Activated CD8-positive, alpha-beta memory T cell treated with anti-CD3 and anti-CD28 coated beads, Interleukin-2, amount 10 ng/mL, durations not matched to agents 7 days and 5 days (primary cell): ENCODE measurements around the gene ORC5. TPM values are rescaled to one million over a fixed set of nuclear protein-coding genes. Genes with fewer than 3 reads are reported as not detected.
A peak's percentile ranks its signal among the peaks of the same experiment; 100 is the strongest.
"Not testable (repeated sequence)": the region's sequence is repeated elsewhere in the genome, so short reads cannot be mapped to it uniquely, and the experiment has no call there.

ENCODE experiments used
- ATAC-seq: fragments of 150-1000 bp; cut with Tn5 transposase; one replicate; pipeline ENCODE4 v1.10.0; 2021; ENCODE audit warnings: moderate library complexity
- CTCF ChIA-PET: fragments of 350-600 bp; sonication (Branson Sonifier 250); formaldehyde crosslinking; loops from one replicate; lab custom pipeline; 2021; ENCODE audit warnings: antibody characterized with exemption; lab: Charles Lee
- DNase-seq: peaks from one replicate; pipeline ENCODE4 v3.0.0-alpha.2; 2020
- H3K27ac Mint-ChIP-seq: one replicate; pipeline ENCODE4 v1.8.0; 2021; ENCODE audit warnings: mild to moderate bottlenecking, mixed read lengths
- H3K27me3 Mint-ChIP-seq: one replicate; pipeline ENCODE4 v1.8.0; 2021; ENCODE audit warnings: mixed read lengths
- H3K36me3 Mint-ChIP-seq: one replicate; pipeline ENCODE4 v1.8.0; 2021; ENCODE audit warnings: mild to moderate bottlenecking, mixed read lengths
- H3K4me1 Mint-ChIP-seq: one replicate; pipeline ENCODE4 v1.8.0; 2021; ENCODE audit warnings: mixed read lengths
- H3K4me3 Mint-ChIP-seq: one replicate; pipeline ENCODE4 v1.8.0; 2021; ENCODE audit warnings: mild to moderate bottlenecking, moderate library complexity, mixed read lengths
- H3K9me3 Mint-ChIP-seq: one replicate; pipeline ENCODE4 v1.8.0; 2022; ENCODE audit warnings: low read depth, mixed read lengths
- total RNA-seq, 2 experiments: library from RNA; stranded (reverse); gene quantifications; one replicate each; pipeline ENCODE4 v1.2.3, GENCODE V29; 2021

Gene ORC5
- total RNA-seq, result 10 to 100 TPM; 22.0 to 24.9 TPM

DNA sequence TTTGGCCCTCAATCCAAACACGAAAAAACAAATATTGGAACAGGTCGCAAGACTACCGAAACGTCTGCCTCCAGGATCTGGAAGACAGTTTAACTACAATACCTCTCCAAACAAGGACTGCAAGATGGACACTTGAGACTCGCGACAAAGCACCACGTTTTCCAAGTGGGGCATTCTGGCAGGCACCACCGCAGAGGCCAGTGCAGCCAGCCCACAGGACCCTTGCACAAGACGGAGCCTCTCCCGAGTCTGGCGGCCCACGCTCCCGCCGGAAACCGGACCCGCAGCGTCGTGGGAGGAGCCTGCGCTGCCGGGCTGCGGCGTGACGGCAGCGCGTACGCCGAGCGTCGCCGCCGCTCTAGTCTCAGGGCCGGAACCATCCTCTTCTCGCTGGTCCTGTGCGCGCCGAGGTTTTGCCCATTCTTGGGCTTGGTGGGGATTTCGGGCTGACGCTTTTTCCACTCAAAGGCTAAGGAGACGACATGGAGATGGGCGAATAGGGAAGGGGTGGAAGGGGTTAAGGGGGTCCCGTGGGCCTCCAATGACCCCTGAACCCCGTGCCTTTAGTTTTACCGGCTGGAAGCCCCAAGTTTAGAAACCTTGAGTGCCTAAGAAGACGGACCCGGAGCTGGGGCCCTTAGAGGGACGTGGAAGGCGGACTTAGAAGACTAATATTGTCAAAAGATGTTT is at the start of gene ORC5:
Gene ORC5, minus strand, starts transcription at position 283 of the 690 bp plus-strand sequence. Its CDS starts 109 bp downstream, at position 174.
- DNase-seq (peak; percentile 81), ATAC-seq (peak; percentile 98)
- Mint-ChIP-seq H3K4me3 (peak within 1 kb of the TSS; percentile 92), H3K27ac (peak within 1 kb of the TSS; percentile 93), H3K9me3 (no peaks in the 10 kb centered on the region), H3K27me3 (peaks cover 10% of the 10 kb centered on the region), H3K4me1 (peaks cover 32% of the 10 kb centered on the region), H3K36me3 (peaks cover 13% of the 10 kb centered on the region)
- CTCF ChIA-PET, result interaction anchor here (0.6 to 0.9 kb wide), 3 partner anchors 23 to 712 kb away, joined by 3 to 6 read pairs (median 4); no protein-coding TSS in a partner anchor

DNA sequence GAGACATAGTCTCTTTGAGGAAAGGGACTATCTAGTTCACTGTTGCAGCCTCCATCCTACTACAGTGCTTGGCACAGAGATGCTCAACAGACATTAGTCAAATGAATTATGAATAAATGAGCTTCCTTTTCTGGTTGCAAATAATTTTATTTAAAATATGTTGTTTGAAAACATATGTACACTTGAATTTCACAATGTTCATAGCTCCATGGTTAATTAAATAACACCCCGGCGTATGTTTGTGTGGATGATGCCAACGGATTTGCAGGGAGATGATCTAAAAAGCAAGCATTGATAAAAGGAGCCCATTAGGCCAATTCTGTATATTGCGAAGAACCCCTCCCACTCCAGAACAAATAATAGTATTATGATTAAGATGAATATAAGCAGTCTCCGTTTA is 47.8 kb upstream of the ORC5 start:
- no peak for DNase-seq
- Mint-ChIP-seq H3K36me3 (no peaks in the 10 kb centered on the region), H3K9me3 (no peaks in the 10 kb centered on the region), H3K4me3 (no peak overlapping the region), H3K27ac (no peak overlapping the region), H3K4me1 (no peaks in the 10 kb centered on the region), H3K27me3 (peaks cover 6% of the 10 kb centered on the region)
- CTCF ChIA-PET, result no interaction called here
- ATAC-seq, result no peak

DNA sequence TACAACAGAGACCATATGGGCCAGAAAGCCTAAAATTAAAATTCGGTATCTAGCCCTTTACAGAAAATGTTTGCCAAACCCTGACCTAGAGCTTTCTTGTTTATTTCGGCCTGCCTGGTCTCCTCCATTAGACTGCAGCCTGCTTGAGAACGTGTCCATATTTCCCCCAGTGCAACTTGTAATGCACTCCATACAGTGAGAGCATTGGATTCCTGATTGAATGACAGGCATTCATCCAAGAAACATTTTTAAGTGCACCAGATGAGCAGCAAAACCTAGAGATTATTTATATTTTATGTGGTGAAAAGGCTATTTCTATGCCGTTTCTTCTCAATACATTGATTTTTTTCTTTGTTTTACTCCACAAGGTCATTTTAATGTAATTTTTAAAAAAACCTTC is 47.4 kb upstream of the ORC5 start:
- DNase-seq (no peak), ATAC-seq (no peak)
- H3K27ac Mint-ChIP-seq, result no peak overlapping the region
- CTCF ChIA-PET, result no interaction called here
- no peak overlapping the region for H3K4me3 Mint-ChIP-seq
- peaks cover 2% of the 10 kb centered on the region for H3K27me3 Mint-ChIP-seq
- no peaks in the 10 kb centered on the region for H3K36me3 Mint-ChIP-seq
- no peaks in the 10 kb centered on the region for H3K9me3 Mint-ChIP-seq
- no peaks in the 10 kb centered on the region for H3K4me1 Mint-ChIP-seq

DNA sequence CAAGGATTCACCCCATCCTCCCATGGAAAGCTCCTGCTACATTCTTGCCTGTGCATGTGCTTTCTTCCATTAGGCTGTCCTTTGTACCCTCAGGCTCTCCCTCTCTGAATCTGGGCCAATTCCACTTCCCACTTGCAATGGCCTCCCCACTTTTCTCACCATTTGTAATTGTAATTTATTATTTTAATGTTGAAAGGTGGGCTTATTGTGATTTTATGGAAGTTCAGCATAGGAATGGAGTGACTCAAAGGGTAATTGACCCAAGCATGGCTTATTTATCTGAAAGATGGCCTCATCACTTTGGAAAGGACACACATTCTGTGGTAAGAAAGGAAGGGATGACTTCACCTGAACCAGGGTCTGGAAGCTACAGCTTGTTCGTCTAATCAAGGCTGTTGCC is 46.9 kb upstream of the ORC5 start:
- H3K27ac Mint-ChIP-seq, result no peak overlapping the region
- H3K36me3 Mint-ChIP-seq, result no peaks in the 10 kb centered on the region
- no peaks in the 10 kb centered on the region for H3K4me1 Mint-ChIP-seq
- H3K27me3 Mint-ChIP-seq, result no peaks in the 10 kb centered on the region
- H3K9me3 Mint-ChIP-seq, result no peaks in the 10 kb centered on the region
- CTCF ChIA-PET, result no interaction called here
- ATAC-seq, result no peak
- H3K4me3 Mint-ChIP-seq, result no peak overlapping the region
- no peak for DNase-seq

DNA sequence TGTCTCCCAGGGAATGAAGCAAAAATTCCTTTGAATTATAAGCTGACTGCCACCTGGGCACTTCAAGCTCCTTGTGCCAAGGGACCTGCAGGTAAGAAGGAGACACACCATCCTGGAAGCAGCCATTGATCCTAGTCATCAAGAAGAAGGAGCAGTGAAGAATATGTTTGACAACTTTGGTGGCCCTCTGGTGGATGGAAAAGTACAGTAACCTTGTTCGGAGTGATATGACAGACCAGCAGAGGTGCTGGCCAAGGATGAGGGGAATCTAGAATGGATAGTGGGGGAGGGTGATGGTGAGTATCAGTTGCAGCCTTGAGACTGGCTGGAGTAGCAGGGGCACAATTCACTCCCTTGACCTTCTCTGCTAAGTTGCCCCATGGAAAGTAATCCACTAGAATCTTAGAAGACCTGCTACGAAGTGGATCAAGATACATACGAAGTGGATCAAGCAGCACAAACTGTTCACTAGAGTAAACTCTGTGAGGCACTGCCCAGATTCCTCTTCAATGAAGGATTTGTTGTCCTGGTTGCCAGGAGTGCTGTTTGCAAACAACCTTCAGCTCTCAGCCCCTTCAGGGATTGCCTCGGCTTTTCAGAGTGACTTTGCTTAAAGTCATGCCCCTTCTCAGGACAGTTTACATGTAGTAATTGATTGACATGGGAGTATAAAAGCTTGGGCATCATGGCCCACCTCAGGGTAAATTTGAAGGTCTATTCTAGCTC is 44.8 kb upstream of the ORC5 start:
- Mint-ChIP-seq H3K9me3 (no peaks in the 10 kb centered on the region), H3K27ac (no peak overlapping the region), H3K4me1 (no peaks in the 10 kb centered on the region), H3K36me3 (no peaks in the 10 kb centered on the region), H3K4me3 (no peak overlapping the region), H3K27me3 (peaks cover 5% of the 10 kb centered on the region)
- CTCF ChIA-PET, result no interaction called here
- DNase-seq (no peak), ATAC-seq (no peak)

DNA sequence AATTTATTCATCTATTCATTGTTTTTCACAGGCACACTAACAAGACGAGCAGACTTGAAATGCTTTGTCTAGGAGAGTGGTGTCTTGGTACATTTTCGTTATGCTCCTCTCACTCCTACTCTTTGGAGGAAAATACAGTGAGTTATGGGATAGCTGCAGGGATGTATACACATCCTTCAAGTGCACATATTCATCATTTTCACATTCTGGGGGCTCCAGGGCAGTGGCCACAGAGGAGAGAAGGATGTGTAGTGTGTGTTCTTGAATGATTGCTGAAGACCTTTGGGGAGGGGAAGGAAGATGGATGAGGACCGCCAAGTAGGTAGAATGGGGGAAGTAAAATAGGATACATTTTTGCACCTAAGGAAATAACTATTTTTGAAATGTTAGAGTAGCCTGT is 34.8 kb upstream of the ORC5 start:
- DNase-seq, result no peak
- H3K9me3 Mint-ChIP-seq, result no peaks in the 10 kb centered on the region
- H3K4me3 Mint-ChIP-seq, result no peak overlapping the region
- H3K27me3 Mint-ChIP-seq, result peaks cover 34% of the 10 kb centered on the region
- no peaks in the 10 kb centered on the region for H3K4me1 Mint-ChIP-seq
- CTCF ChIA-PET, result no interaction called here
- no peaks in the 10 kb centered on the region for H3K36me3 Mint-ChIP-seq
- H3K27ac Mint-ChIP-seq, result no peak overlapping the region
- no peak for ATAC-seq

DNA sequence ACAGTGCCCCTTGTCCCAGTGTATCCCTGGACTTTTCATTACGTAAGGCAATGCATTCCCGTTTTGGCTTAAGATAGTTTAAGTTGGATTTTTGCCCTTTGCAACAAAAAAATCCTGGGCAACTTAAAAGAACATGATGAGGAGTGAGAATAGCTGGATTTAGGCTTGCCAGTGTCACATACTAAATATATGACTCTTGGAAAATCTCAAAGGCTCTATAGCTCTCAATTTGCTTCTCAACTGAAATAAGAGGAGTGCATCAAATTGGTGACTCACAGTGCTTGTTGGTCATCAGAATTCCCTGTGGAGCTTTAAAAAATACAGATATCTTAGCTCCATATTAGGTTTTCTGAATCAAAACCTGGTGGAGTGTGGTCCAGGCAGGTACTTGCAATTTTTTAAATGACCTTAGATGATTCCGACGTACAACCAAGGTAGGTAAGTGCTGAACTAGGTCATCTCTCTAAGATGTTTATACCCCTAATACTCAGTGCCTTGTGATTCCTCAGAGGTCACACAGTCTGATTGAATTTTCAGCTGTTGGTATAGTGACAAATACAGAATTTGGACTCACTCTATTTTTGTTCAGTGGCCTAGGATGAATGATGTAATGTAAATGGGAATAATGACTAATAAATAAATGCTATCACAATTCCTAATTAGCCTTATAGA is 33.9 kb upstream of the ORC5 start:
- peaks cover 35% of the 10 kb centered on the region for H3K27me3 Mint-ChIP-seq
- H3K4me1 Mint-ChIP-seq, result no peaks in the 10 kb centered on the region
- H3K36me3 Mint-ChIP-seq, result no peaks in the 10 kb centered on the region
- no peaks in the 10 kb centered on the region for H3K9me3 Mint-ChIP-seq
- H3K27ac Mint-ChIP-seq, result no peak overlapping the region
- H3K4me3 Mint-ChIP-seq, result no peak overlapping the region
- CTCF ChIA-PET, result interaction anchor here (1.1 kb wide), 1 partner anchor 10 kb away, joined by 4 read pairs; no protein-coding TSS in a partner anchor
- DNase-seq, result no peak
- no peak for ATAC-seq

DNA sequence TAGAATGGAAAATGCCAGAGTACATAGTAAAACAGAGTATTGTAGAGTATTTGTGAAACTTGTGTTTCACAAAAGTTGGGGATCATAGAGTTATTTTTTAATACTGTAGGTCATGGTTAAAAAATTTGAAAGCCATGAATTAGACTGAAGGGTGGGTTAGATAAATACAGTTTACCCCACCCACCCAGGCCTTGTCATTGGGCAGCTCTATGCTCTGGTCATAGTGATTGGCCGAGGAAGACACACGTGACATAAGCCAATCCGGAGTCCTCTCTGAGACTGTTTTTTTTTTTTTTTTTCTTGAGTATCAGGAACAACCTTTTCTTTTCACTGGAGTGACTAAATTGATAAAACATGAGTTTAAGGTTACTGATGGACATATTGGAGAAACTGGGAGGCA is 33.3 kb upstream of the ORC5 start:
- CTCF ChIA-PET, result interaction anchor here (1.1 kb wide), 1 partner anchor 10 kb away, joined by 4 read pairs; no protein-coding TSS in a partner anchor
- peaks cover 37% of the 10 kb centered on the region for H3K27me3 Mint-ChIP-seq
- no peak overlapping the region for H3K4me3 Mint-ChIP-seq
- no peaks in the 10 kb centered on the region for H3K4me1 Mint-ChIP-seq
- no peak for ATAC-seq
- no peaks in the 10 kb centered on the region for H3K36me3 Mint-ChIP-seq
- no peak for DNase-seq
- H3K27ac Mint-ChIP-seq, result no peak overlapping the region
- no peaks in the 10 kb centered on the region for H3K9me3 Mint-ChIP-seq

DNA sequence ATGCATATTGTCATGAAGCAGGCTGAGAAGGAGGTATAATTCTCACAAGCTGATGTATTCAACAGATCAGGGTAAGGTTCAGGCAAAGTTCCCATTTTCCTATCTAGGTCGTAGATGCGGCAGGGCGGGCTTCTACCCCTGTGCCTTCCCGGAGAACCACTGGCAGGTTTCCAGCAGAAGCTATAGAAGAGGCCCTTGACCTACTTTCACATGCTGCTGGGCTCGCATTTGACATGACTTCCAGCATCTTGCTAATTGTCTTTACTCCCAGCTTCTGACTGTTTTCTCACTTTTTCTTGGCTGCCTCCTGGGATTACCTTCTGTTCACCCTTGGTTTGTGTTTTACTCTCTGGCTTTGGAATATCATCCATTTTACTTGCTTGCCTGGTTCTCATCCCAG is 32.6 kb upstream of the ORC5 start:
- H3K9me3 Mint-ChIP-seq, result no peaks in the 10 kb centered on the region
- CTCF ChIA-PET, result interaction anchor here (1.1 to 1.7 kb wide), 4 partner anchors 8 to 668 kb away, joined by 3 to 4 read pairs (median 3); no protein-coding TSS in a partner anchor
- peaks cover 37% of the 10 kb centered on the region for H3K27me3 Mint-ChIP-seq
- no peak overlapping the region for H3K4me3 Mint-ChIP-seq
- H3K36me3 Mint-ChIP-seq, result no peaks in the 10 kb centered on the region
- no peak for DNase-seq
- H3K4me1 Mint-ChIP-seq, result no peaks in the 10 kb centered on the region
- no peak for ATAC-seq
- H3K27ac Mint-ChIP-seq, result no peak overlapping the region

DNA sequence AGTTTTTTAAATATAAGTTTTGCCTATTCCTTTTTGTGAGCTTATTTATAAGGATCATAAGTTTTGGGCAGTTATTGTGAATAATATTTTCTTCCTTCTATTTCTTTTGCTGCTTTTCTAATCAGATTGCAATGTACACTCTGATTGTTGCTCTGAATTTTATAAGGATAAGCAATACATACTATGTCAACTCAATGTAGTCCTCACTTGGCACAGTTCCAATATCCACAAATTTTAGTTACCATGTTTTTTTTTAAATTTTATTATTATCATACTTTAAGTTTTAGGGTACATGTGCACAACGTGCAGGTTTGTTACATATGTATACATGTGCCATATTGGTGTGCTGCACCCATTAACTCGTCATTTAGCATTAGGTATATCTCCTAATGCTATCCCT is 27.2 kb upstream of the ORC5 start:
- DNase-seq, H3K4me3 Mint-ChIP-seq, CTCF ChIA-PET, H3K36me3 Mint-ChIP-seq, H3K27ac Mint-ChIP-seq, H3K9me3 Mint-ChIP-seq, H3K4me1 Mint-ChIP-seq, ATAC-seq: not testable (repeated sequence)
- peaks cover 32% of the 10 kb centered on the region for H3K27me3 Mint-ChIP-seq

DNA sequence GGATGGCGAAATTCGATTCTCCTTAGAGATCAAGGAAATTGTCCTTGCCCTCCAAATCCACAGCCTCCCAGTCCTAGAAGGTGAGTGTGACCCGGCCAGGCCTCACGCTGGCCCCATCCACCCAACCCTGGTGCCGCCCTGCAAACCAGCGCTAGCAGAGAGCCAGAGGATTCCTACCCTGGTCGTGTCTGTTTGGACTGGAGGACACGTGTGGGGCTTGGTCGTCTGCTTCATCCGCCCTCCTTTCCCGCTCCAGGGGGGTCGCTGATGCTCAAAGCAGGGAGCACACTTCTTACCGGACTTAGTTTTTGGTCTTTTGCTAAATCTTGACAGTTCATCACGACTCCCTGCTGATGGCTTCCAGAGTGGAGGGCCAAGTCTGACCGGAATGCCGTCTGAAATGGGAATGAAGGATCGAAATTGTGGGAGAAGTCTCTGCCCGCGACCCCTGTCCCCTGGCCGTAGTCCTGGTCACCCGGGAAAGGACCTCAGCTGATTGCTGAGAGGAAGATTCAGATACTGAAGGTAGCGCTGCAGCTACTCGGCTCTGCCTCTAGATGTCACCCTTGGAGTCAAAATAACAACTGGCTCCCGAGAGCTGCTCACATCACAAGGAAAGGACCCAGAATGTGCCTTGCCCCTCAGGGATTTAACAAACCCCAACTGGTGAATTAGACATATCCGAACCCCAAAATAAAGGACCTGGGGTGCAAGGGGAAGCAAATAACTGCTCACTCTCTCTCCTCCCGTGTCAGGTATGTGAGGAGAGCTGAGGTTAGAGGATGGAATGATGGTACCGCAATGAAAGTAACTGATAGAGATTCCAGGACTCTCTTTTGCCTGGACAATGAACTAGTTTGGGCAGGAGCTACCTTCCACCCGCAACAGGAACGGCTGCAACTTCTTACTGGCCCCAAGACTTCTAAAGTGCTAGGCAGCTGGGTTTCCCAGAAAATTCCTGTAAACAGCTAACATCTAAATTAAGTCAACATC is 23.5 kb upstream of the ORC5 start:
- peaks cover 1% of the 10 kb centered on the region for H3K4me1 Mint-ChIP-seq
- peak; percentile 76 for ATAC-seq
- H3K27me3 Mint-ChIP-seq, result peaks cover 30% of the 10 kb centered on the region
- CTCF ChIA-PET, result interaction anchor here (0.6 to 2.2 kb wide), 22 partner anchors 9 to 687 kb away, joined by 3 to 18 read pairs (median 4); no protein-coding TSS in a partner anchor
- H3K4me3 Mint-ChIP-seq, result no peak overlapping the region
- no peak overlapping the region for H3K27ac Mint-ChIP-seq
- no peaks in the 10 kb centered on the region for H3K36me3 Mint-ChIP-seq
- DNase-seq, result peak; percentile 64
- no peaks in the 10 kb centered on the region for H3K9me3 Mint-ChIP-seq

DNA sequence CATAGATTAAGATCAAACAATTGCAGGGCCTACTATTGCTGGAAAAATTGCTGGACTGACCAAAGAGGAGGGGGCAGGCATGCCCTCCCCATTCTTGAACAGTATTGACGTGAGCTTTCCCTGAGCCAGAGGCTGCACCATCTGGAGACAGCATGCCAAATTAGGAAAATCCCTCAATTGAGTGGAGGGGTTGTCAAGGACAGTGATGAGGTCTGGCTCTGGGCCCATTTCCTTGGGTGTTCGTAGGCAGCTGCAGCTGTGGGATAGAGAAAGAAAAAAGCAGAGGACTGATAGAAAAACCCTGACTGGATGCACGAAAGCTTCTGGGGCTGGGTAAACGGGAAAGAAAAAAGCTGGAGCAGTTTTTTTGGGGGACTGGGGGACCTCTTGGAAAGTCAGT is 22.8 kb upstream of the ORC5 start:
- CTCF ChIA-PET, result interaction anchor here (1.2 to 2.1 kb wide), 8 partner anchors 9 to 688 kb away, joined by 3 to 18 read pairs (median 4); no protein-coding TSS in a partner anchor
- H3K27ac Mint-ChIP-seq, result no peak overlapping the region
- no peaks in the 10 kb centered on the region for H3K36me3 Mint-ChIP-seq
- no peaks in the 10 kb centered on the region for H3K9me3 Mint-ChIP-seq
- DNase-seq (no peak), ATAC-seq (no peak)
- H3K27me3 Mint-ChIP-seq, result peaks cover 30% of the 10 kb centered on the region
- H3K4me3 Mint-ChIP-seq, result no peak overlapping the region
- H3K4me1 Mint-ChIP-seq, result peaks cover 1% of the 10 kb centered on the region
